ENCODE data around the gene HOXD3. TPM values are rescaled to one million over a fixed set of nuclear protein-coding genes. Genes with fewer than 3 reads are reported as not detected.

Gene HOXD3
- total and polyA plus RNA-seq, 2 of the 8 experiments (the other 6 are each of a cell fraction or from before 2014, with no cell fraction given): not detected

DNA sequence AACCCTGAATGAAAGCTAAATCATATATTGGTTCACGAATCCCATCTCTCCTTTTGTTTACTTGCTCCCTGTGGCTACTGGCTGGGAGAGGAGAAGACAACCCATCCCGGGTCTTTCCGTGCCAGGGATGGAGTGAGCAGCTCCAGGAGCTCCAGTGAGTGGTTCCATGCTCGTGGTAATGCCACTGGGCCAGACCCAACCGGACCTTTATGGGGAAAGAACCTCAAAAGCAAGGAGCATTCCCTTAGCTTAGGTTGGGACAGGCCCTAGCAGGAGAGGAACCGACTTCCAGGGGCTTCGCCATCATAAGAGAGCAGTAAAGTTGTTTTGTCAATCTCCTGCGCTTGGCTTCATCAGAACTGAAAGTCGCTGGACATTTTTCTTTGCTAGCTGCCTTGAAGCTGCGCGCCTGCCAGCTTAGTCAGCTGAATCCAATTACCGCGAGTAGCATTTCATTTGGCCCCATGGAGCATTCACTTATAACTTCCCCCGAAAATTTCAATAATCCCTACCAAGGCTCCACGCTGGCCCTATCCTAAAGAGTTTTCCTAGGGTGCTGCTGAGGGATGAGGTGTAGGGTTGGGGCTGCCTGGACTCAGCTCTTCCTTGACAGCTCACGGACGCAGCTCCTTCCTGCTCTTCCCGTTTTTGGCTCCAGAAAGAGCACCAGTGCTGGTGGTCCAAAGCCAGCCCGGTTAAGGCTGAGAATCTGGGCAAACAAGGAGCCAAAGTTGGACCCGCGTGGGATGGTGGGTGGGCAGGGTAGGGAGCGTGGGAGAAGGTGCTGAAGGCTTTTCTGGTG is 4.9 kb downstream of the HOXD3 start (continued):
- TF ChIP-seq, protein P1, sequence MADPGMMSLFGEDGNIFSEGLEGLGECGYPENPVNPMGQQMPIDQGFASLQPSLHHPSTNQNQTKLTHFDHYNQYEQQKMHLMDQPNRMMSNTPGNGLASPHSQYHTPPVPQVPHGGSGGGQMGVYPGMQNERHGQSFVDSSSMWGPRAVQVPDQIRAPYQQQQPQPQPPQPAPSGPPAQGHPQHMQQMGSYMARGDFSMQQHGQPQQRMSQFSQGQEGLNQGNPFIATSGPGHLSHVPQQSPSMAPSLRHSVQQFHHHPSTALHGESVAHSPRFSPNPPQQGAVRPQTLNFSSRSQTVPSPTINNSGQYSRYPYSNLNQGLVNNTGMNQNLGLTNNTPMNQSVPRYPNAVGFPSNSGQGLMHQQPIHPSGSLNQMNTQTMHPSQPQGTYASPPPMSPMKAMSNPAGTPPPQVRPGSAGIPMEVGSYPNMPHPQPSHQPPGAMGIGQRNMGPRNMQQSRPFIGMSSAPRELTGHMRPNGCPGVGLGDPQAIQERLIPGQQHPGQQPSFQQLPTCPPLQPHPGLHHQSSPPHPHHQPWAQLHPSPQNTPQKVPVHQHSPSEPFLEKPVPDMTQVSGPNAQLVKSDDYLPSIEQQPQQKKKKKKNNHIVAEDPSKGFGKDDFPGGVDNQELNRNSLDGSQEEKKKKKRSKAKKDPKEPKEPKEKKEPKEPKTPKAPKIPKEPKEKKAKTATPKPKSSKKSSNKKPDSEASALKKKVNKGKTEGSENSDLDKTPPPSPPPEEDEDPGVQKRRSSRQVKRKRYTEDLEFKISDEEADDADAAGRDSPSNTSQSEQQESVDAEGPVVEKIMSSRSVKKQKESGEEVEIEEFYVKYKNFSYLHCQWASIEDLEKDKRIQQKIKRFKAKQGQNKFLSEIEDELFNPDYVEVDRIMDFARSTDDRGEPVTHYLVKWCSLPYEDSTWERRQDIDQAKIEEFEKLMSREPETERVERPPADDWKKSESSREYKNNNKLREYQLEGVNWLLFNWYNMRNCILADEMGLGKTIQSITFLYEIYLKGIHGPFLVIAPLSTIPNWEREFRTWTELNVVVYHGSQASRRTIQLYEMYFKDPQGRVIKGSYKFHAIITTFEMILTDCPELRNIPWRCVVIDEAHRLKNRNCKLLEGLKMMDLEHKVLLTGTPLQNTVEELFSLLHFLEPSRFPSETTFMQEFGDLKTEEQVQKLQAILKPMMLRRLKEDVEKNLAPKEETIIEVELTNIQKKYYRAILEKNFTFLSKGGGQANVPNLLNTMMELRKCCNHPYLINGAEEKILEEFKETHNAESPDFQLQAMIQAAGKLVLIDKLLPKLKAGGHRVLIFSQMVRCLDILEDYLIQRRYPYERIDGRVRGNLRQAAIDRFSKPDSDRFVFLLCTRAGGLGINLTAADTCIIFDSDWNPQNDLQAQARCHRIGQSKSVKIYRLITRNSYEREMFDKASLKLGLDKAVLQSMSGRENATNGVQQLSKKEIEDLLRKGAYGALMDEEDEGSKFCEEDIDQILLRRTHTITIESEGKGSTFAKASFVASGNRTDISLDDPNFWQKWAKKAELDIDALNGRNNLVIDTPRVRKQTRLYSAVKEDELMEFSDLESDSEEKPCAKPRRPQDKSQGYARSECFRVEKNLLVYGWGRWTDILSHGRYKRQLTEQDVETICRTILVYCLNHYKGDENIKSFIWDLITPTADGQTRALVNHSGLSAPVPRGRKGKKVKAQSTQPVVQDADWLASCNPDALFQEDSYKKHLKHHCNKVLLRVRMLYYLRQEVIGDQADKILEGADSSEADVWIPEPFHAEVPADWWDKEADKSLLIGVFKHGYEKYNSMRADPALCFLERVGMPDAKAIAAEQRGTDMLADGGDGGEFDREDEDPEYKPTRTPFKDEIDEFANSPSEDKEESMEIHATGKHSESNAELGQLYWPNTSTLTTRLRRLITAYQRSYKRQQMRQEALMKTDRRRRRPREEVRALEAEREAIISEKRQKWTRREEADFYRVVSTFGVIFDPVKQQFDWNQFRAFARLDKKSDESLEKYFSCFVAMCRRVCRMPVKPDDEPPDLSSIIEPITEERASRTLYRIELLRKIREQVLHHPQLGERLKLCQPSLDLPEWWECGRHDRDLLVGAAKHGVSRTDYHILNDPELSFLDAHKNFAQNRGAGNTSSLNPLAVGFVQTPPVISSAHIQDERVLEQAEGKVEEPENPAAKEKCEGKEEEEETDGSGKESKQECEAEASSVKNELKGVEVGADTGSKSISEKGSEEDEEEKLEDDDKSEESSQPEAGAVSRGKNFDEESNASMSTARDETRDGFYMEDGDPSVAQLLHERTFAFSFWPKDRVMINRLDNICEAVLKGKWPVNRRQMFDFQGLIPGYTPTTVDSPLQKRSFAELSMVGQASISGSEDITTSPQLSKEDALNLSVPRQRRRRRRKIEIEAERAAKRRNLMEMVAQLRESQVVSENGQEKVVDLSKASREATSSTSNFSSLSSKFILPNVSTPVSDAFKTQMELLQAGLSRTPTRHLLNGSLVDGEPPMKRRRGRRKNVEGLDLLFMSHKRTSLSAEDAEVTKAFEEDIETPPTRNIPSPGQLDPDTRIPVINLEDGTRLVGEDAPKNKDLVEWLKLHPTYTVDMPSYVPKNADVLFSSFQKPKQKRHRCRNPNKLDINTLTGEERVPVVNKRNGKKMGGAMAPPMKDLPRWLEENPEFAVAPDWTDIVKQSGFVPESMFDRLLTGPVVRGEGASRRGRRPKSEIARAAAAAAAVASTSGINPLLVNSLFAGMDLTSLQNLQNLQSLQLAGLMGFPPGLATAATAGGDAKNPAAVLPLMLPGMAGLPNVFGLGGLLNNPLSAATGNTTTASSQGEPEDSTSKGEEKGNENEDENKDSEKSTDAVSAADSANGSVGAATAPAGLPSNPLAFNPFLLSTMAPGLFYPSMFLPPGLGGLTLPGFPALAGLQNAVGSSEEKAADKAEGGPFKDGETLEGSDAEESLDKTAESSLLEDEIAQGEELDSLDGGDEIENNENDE (IDR thresholded peaks at IDR 0.05; ENCODE audit: insufficient replicate concordance, low read length): no peak
- TF ChIP-seq JUND (IDR thresholded peaks at IDR 0.05; ENCODE audit: low read length): no peak
- TF ChIP-seq SP1 (IDR thresholded peaks at IDR 0.05; ENCODE audit: low read depth, low read length): no peak
- no peak for TF ChIP-seq PHF8 (conservative IDR thresholded peaks at IDR 0.05; ENCODE audit: low read depth, low read length)
- peak; percentile 58 for TF ChIP-seq RNF2 (IDR thresholded peaks at IDR 0.05; ENCODE audit: borderline replicate concordance, low read depth, low read length, missing control alignments, poor library complexity, severe bottlenecking)
- TF ChIP-seq CBX8 (IDR thresholded peaks at IDR 0.05; ENCODE audit: borderline replicate concordance, low read depth, low read length): peak; percentile 31; the same call in 1 of the 2 replicates
- no peak for TF ChIP-seq KDM5A (IDR thresholded peaks at IDR 0.05; ENCODE audit: low read length)
- TF ChIP-seq RAD21 (IDR thresholded peaks at IDR 0.05 in 1 of 2, conservative IDR thresholded peaks at IDR 0.05 in 1 of 2; ENCODE audit: low read depth in 2 of 2, low read length in 2 of 2): no peak
